BLaER1 (cell line): ENCODE results near the gene SPEF2.

Experiments
- H3K27ac ChIP-seq: shearing (Covaris generic); formaldehyde crosslinking; 2 replicates; pipeline ENCODE4 v1.8.1; 2022
- H3K27me3 ChIP-seq: shearing (Covaris generic); formaldehyde crosslinking; 2 replicates; pipeline ENCODE4 v1.8.1; 2022
- H3K36me3 ChIP-seq: shearing (Covaris generic); formaldehyde crosslinking; 2 replicates; pipeline ENCODE4 v1.8.1; 2022
- H3K4me1 ChIP-seq: shearing (Covaris generic); formaldehyde crosslinking; 2 replicates; pipeline ENCODE4 v1.8.1; 2022
- H3K4me2 ChIP-seq: shearing (Covaris generic); formaldehyde crosslinking; 2 replicates; pipeline ENCODE4 v1.8.1; 2022
- H3K4me3 ChIP-seq: shearing (Covaris generic); formaldehyde crosslinking; 2 replicates; pipeline ENCODE4 v1.8.1; 2022
- H3K9ac ChIP-seq: shearing (Covaris generic); formaldehyde crosslinking; 2 replicates; pipeline ENCODE4 v1.8.1; 2022
- H3K9me3 ChIP-seq: shearing (Covaris generic); formaldehyde crosslinking; 2 replicates; pipeline ENCODE4 v1.8.1; 2022
- H4K20me1 ChIP-seq: shearing (Covaris generic); formaldehyde crosslinking; 2 replicates; pipeline ENCODE4 v1.8.1; 2022
- Cebpa-rat ChIP-seq: shearing (Covaris generic); IDR thresholded peaks from 2 replicates; pipeline ENCODE4 v1.8.1; 2022

SPEF2 gene

DNA sequence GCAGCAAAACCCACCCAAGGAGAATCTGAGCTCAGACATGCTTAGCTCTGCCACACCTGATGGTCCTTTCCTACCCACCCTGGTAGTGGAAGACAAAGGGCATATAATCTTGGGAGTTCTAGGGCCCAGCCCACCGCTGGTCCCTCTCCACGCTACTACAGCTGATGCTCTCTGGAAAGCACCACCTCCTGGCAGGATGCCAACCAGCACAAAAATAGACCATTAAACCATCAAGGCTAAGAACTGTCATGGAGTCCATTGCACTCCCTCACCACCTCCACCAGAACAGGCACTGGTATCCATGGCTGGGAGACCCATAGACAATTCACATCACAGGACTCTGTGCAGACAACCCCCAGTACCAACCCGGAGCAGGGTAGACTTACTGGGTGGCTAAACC is 128.0 kb downstream of the SPEF2 start:
- H3K4me2 ChIP-seq, result no peak overlapping the region

GRCh38 chr5:35752012-35752411 is 134.3 kb downstream of the SPEF2 start:
- Histone ChIP-seq H3K4me1 (no peaks in the 10 kb centered on the region), H3K27me3 (no peaks in the 10 kb centered on the region), H3K27ac (no peak overlapping the region), H3K9ac (no peak overlapping the region), H3K4me2 (no peak overlapping the region), H3K36me3 (no peaks in the 10 kb centered on the region), H4K20me1 (no peaks in the 10 kb centered on the region), H3K9me3 (no peaks in the 10 kb centered on the region), H3K4me3 (no peak overlapping the region)
- no peak for TF ChIP-seq Cebpa-rat

More for the DNA sequence above, 128.0 kb downstream of the SPEF2 start:
- no peaks in the 10 kb centered on the region for H3K36me3 ChIP-seq
- H3K27me3 ChIP-seq, result no peaks in the 10 kb centered on the region
- TF ChIP-seq Cebpa-rat, result no peak
- no peak overlapping the region for H3K27ac ChIP-seq
- no peak overlapping the region for H3K4me3 ChIP-seq
- H3K9ac ChIP-seq, result no peak overlapping the region
- H4K20me1 ChIP-seq, result no peaks in the 10 kb centered on the region
- H3K9me3 ChIP-seq, result 0 out of 2 replicates have a peak, but pooled peaks cover 5% of the 10 kb centered on the region
- H3K4me1 ChIP-seq, result no peaks in the 10 kb centered on the region

DNA sequence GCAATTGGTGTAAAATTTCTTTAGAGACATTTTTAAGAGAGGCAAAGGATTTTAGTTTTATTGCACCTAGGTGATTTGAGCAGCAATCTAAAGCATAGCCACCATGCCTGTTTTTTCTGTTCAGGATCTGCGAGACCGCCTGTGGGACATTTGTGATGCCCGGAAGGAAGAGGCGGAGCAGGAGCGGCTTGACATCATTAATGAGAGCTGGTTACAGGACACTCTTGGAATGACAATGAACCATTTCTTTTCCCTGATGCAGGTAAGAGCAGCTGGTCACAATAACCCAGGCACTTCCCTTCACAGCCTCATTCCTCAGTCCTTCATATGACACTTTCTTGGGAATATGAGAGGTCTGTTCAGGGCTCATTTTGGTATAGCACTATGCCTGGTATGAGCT is 135.8 kb downstream of the SPEF2 start:
- TF ChIP-seq Cebpa-rat, result no peak
- H3K27ac ChIP-seq, result no peak overlapping the region
- H3K36me3 ChIP-seq, result no peaks in the 10 kb centered on the region
- H4K20me1 ChIP-seq, result no peaks in the 10 kb centered on the region
- H3K9ac ChIP-seq, result no peak overlapping the region
- H3K4me3 ChIP-seq, result no peak overlapping the region
- no peak overlapping the region for H3K4me2 ChIP-seq
- H3K27me3 ChIP-seq, result no peaks in the 10 kb centered on the region
- no peaks in the 10 kb centered on the region for H3K4me1 ChIP-seq
- no peaks in the 10 kb centered on the region for H3K9me3 ChIP-seq

DNA sequence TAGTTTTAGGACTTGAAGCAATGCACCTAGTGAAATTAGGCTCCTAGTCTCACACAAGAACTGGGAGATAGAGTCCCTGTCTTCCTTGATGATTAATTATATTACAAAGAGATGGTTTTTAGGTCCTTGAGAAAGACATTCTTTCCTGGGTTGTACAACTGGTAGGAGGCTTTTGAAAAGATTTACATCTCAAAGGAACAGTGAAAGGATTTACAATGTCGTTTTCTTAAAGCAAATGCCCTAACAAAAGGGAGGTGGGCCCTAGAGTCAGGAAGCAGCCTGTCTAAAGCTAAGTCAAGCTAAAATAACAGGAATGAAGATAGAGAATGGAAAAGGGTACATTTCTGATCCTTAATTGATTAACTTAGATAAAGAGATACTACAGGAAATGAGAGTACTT is 136.8 kb downstream of the SPEF2 start:
- no peak overlapping the region for H3K4me2 ChIP-seq
- H3K27ac ChIP-seq, result no peak overlapping the region
- H3K36me3 ChIP-seq, result no peaks in the 10 kb centered on the region
- H3K9ac ChIP-seq, result no peak overlapping the region
- no peaks in the 10 kb centered on the region for H3K9me3 ChIP-seq
- no peaks in the 10 kb centered on the region for H4K20me1 ChIP-seq
- no peak overlapping the region for H3K4me3 ChIP-seq
- no peaks in the 10 kb centered on the region for H3K4me1 ChIP-seq
- TF ChIP-seq Cebpa-rat, result no peak
- H3K27me3 ChIP-seq, result no peaks in the 10 kb centered on the region

DNA sequence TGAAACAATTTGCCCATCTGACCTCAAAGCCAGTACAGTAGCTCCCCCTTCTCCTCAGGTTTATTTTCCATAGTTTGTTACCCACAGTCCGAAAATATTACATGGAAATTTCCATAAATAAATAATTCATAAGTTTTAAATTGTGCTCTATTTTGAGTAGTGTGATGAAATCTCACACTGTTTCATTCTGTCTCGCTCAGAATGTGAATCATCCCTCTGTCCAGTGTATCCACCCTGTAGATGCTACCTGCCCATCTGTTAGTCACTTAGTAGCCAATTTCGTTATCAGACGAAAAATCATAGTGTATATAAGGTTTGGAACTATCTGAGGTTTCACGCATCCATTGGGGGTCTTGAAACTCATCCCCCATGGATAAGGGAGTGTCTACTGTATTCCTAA is 138.3 kb downstream of the SPEF2 start:
- no peaks in the 10 kb centered on the region for H3K27me3 ChIP-seq
- no peak overlapping the region for H3K9ac ChIP-seq
- TF ChIP-seq Cebpa-rat, result no peak
- no peaks in the 10 kb centered on the region for H4K20me1 ChIP-seq
- H3K4me2 ChIP-seq, result no peak overlapping the region
- no peaks in the 10 kb centered on the region for H3K36me3 ChIP-seq
- H3K4me1 ChIP-seq, result no peaks in the 10 kb centered on the region
- no peaks in the 10 kb centered on the region for H3K9me3 ChIP-seq
- no peak overlapping the region for H3K27ac ChIP-seq
- no peak overlapping the region for H3K4me3 ChIP-seq

DNA sequence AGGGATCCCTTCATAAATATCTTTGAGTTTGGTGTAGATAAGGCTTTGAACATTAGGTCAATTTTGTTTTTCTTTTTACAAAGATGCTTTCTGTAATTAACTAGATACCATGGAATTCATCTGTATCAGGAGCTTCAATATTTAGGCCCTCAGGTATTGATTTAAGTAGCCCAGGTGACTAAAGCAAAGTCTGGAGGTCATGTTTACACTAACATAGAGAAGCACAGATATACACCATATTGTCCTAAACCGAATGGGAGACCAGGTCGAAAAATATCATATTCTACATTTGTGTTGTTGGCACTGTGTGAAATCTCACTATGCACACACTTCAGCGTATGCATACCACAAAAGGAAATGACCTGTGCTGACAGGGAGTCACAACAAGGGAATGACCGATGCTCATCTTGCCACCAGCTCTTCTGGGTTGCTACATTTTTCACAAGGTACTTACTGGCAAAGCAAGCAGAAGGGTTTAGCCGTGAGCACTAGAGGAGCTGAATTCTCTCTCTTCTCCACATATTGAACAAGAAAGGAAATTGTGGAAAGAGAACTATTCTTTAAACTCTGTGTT is 140.6 kb downstream of the SPEF2 start:
- Histone ChIP-seq H3K9ac (no peak overlapping the region), H3K4me3 (no peak overlapping the region), H3K27me3 (no peaks in the 10 kb centered on the region), H4K20me1 (no peaks in the 10 kb centered on the region), H3K4me2 (no peak overlapping the region), H3K27ac (no peak overlapping the region), H3K9me3 (no peaks in the 10 kb centered on the region), H3K36me3 (no peaks in the 10 kb centered on the region), H3K4me1 (no peaks in the 10 kb centered on the region)
- TF ChIP-seq Cebpa-rat, result no peak

GRCh38 chr5:35761541-35761940 is 143.9 kb downstream of the SPEF2 start:
- Histone ChIP-seq H3K36me3 (no peaks in the 10 kb centered on the region), H3K4me2 (no peak overlapping the region), H3K9ac (no peak overlapping the region), H3K9me3 (no peaks in the 10 kb centered on the region), H3K4me3 (no peak overlapping the region), H3K4me1 (no peaks in the 10 kb centered on the region), H3K27me3 (no peaks in the 10 kb centered on the region), H3K27ac (no peak overlapping the region), H4K20me1 (no peaks in the 10 kb centered on the region)
- no peak for TF ChIP-seq Cebpa-rat

- H3K9me3 ChIP-seq, result no peaks in the 10 kb centered on the region
- H3K4me2 ChIP-seq, result no peak overlapping the region
- H3K27me3 ChIP-seq, result no peaks in the 10 kb centered on the region
- H3K9ac ChIP-seq, result no peak overlapping the region
- H3K4me1 ChIP-seq, result no peaks in the 10 kb centered on the region
- H3K36me3 ChIP-seq, result no peaks in the 10 kb centered on the region
- H3K27ac ChIP-seq, result no peak overlapping the region
- H4K20me1 ChIP-seq, result no peaks in the 10 kb centered on the region
- H3K4me3 ChIP-seq, result no peak overlapping the region
- TF ChIP-seq Cebpa-rat, result no peak
Observed at GRCh38 chr5:35762368-35762767, 144.7 kb downstream of the SPEF2 start.

GRCh38 chr5:35765921-35766320 is 148.3 kb downstream of the SPEF2 start:
- no peaks in the 10 kb centered on the region for H4K20me1 ChIP-seq
- no peaks in the 10 kb centered on the region for H3K9me3 ChIP-seq
- H3K36me3 ChIP-seq, result no peaks in the 10 kb centered on the region
- no peak overlapping the region for H3K4me2 ChIP-seq
- no peak for TF ChIP-seq Cebpa-rat
- H3K27ac ChIP-seq, result no peak overlapping the region
- no peaks in the 10 kb centered on the region for H3K4me1 ChIP-seq
- no peaks in the 10 kb centered on the region for H3K27me3 ChIP-seq
- no peak overlapping the region for H3K4me3 ChIP-seq
- no peak overlapping the region for H3K9ac ChIP-seq

DNA sequence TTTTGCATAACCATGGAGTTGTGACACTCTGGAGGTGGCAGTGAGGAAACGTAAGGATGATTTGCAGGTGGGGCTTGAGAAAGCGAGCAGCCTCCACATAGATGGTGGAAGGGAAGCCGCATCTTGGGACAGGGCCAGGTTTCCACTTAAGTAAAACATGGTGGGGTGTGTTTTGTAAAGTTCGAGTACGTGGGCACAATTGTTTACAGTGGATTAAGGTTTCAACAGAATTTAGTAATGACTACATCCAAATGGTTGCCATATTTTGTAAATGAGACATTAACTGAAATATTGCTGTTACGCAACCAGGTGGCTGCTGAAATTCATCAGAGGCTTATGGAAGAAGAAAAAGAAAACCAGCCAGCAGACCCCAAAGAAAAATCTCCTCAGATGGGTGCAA is 153.6 kb downstream of the SPEF2 start:
- Histone ChIP-seq H3K4me1 (no peaks in the 10 kb centered on the region), H3K4me2 (no peak overlapping the region), H3K27me3 (no peaks in the 10 kb centered on the region), H3K4me3 (no peak overlapping the region), H4K20me1 (no peaks in the 10 kb centered on the region), H3K9ac (no peak overlapping the region), H3K36me3 (no peaks in the 10 kb centered on the region), H3K27ac (no peak overlapping the region), H3K9me3 (no peaks in the 10 kb centered on the region)
- TF ChIP-seq Cebpa-rat, result 0 out of 2 replicates have a peak, but pooled peaks have one; percentile 64

- H3K9ac ChIP-seq, result no peak overlapping the region
- no peak for TF ChIP-seq Cebpa-rat
- H3K9me3 ChIP-seq, result no peaks in the 10 kb centered on the region
- H3K36me3 ChIP-seq, result no peaks in the 10 kb centered on the region
- no peak overlapping the region for H3K4me3 ChIP-seq
- H4K20me1 ChIP-seq, result no peaks in the 10 kb centered on the region
- no peak overlapping the region for H3K4me2 ChIP-seq
- H3K4me1 ChIP-seq, result no peaks in the 10 kb centered on the region; the same call in 1 of the 2 replicates
- H3K27ac ChIP-seq, result no peak overlapping the region
- no peaks in the 10 kb centered on the region for H3K27me3 ChIP-seq
Observed at GRCh38 chr5:35771839-35772238, 154.2 kb downstream of the SPEF2 start.
